LNCAP (cell line): ENCODE measurements around the gene ASCC1.

ENCODE experiments used
- TF ChIP-seq, protein P1 (sequence below): fragments of 450-650 bp; IDR thresholded peaks from 2 replicates; pipeline ENCODE4 v1.5.1; 2017; ENCODE audit warnings: mild to moderate bottlenecking

Gene ASCC1

GRCh38 chr10:72164617-72165016 is 51.5 kb downstream of the ASCC1 start:
- TF ChIP-seq, protein P1, sequence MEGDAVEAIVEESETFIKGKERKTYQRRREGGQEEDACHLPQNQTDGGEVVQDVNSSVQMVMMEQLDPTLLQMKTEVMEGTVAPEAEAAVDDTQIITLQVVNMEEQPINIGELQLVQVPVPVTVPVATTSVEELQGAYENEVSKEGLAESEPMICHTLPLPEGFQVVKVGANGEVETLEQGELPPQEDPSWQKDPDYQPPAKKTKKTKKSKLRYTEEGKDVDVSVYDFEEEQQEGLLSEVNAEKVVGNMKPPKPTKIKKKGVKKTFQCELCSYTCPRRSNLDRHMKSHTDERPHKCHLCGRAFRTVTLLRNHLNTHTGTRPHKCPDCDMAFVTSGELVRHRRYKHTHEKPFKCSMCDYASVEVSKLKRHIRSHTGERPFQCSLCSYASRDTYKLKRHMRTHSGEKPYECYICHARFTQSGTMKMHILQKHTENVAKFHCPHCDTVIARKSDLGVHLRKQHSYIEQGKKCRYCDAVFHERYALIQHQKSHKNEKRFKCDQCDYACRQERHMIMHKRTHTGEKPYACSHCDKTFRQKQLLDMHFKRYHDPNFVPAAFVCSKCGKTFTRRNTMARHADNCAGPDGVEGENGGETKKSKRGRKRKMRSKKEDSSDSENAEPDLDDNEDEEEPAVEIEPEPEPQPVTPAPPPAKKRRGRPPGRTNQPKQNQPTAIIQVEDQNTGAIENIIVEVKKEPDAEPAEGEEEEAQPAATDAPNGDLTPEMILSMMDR: no peak

DNA sequence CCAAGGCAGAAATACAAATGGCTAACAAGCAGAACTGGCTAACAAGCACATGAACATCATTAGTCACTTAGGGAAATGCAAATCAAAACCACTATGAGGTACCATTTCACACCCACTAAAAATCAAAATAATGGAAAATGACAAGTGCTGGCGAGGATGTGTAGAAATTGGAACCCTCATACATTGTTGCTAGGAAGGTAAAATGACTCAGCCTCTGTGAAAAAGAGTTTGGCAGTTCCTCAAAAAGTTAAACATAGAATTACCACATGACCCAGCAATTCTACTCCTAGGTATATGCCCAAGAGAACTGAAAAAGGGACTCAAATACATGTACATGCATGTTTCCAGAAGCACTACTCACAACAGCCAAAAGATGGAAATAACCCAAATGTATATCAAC is 53.1 kb downstream of the ASCC1 start:
- TF ChIP-seq, protein P1: no peak

DNA sequence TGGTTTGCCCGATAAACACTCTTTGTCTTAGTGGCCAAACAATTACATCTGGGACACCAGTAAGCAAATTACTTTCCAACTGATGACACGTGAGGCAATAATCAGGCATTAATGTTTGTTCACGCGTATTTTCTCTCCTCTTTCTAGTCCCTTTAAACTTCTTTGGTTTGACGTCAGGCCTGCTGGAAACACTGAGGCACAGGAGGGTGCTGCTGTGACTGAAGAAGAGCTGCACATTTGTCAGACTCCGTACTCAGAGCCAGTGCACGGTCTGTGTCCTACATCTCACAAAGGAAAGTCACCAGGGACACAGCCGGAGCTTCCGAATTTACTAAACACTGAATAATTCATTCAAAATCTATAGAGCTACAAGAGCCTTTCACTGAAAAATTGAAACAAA is 57.9 kb downstream of the ASCC1 start:
- TF ChIP-seq, protein P1: no peak

- TF ChIP-seq, protein P1: no peak
Observed at GRCh38 chr10:72156223-72156622, 59.9 kb downstream of the ASCC1 start.

DNA sequence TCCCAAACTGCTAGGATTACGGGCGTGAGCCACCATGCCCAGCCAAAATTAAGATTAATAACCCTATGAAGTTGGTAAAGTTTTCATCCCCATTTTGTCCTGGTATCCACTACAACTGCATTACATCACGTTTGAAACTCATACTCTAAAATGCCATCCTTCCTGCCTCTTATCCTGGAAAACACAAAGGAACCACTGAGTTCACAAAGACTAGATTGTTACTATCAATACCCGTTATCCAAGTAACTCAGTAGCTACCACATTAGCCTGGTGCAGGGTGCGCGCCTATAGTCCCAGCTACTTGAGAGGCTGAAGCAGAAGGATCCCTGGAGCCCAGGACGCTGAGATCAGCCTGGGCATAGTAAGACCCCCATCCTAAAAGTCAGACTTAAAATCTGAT is 63.8 kb downstream of the ASCC1 start:
- TF ChIP-seq, protein P1: no peak

DNA sequence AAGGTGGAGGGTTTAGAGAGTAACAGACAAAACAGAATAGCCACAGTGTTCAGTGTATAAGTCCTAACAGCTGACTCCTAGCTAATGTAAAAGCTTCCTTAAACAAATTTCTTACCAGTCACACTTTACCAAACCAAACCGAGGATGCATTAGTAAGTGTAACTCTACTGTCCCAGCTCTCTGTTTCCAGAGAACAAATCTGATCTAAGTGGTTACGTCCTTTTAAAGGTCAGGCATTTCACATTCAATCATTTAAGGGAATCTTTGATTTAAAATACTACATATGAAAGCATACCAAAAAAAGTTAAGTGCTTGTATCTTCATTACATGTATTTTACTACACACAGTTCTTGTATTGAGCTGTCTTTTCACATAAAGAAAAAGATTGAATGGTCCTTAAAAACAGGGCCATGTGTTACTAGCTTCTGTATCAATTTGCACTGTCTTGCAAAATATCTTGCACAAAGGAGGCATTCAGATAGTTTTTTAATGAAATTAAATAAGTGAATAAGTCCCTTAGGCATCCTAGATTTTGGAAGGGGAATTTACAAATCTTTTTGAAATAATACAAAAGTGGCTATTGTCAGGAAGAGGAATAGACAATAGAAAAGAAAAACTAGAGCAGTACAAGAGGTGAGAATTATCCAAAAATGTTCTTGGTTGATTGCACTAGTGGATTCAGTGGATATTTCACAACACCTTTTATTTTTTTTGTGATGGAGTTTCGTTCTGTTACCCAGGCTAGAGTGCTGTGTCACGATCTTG is 69.3 kb downstream of the ASCC1 start:
- TF ChIP-seq, protein P1: no peak

DNA sequence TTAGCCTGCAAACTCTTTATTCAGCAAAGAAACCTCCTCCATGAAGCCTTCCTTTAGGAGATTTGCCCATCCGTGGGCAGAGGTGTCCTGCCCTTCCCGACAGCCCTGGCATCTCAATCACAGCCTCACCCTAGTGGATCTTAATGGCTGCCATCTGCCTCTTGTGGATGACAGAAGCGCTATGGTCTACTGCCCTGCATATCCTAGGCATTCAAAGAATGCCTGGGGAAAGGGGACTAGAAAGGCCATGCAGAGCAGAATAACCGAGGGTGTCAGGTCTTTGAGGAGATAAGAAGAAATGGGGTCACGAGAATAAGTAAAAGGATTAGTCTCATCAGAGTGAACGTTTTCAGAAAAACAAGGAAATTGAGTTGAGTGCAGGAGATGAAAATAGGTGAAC is 70.0 kb downstream of the ASCC1 start:
- TF ChIP-seq, protein P1: no peak

- TF ChIP-seq, protein P1: no peak
Observed at GRCh38 chr10:72145657-72146056, 70.4 kb downstream of the ASCC1 start.
